GM21825 (cell line): Measurements from ENCODE around the gene EEIG1.

Source experiments
- ATAC-seq: cut with Tn5 transposase; IDR thresholded peaks from one replicate; pipeline ENCODE4 v1.9.1; 2021; ENCODE audit warnings: mild to moderate bottlenecking, moderate library complexity; ENCODE audit not compliant: unreplicated experiment

Gene EEIG1

GRCh38 chr9:127961155-127961490 is 19.7 kb downstream of the EEIG1 start:
- ATAC-seq, result no peak

DNA sequence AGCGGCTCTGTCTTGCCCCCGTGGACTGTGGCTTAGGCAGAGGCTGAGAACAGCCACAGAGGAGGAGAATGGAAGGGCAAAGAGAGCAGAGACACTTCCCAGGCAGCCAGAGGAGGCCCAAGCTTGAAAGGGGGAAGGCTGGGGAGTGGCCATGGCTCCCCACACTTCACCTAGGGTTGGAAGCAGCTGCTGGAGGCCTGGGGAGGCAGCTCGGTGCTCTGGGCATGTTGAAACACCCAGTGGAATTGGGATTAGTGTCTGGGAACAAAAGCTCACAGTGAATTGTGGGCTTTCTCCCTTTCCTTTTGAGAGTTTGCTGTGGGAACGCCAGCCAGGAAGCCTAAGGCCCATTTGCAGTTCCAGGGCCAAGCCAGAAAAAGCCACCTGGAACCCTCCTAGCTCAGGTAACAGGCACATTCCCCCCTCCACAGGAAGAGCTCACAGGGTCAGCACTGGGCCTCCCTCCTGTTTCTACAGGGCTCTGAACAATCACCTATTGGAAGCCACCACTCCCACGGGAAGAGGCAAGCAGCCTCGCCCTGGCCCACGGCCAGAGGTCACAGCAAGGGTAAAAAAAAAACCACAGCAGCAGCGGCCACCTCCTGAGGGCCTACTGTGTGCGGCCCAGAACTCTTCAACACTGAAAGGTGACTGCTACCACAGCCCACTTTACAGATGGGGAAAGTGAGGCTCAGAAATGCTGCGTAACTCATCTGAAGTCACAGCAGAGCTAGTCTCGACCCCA is 20.2 kb downstream of the EEIG1 start:
- ATAC-seq, result no peak

DNA sequence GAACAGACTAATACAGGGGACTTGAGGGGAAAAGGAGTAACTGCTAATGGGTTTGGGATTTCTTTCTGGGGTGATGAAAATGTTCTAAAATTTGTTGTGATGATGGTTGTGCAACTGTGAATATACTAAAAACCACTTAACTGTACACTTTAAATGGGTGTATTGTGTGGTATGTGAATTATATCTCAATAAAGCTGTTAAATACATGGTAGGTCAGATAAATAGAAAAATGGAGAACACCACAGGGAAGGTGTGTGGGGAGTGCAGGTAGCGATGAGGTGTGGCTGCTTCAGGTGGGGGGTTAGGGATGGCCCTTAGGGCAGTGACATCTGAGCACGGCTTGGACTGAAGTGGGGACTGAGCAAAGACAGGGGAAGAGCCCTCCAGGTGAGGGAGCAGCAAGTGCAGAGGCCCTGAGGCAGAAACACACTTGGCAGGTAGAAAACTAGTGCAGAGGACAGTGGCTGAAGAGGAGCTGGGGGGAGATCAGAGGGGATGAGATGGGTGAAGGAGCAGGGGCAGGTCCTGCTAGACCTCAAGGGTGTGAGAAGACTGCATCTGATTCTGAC is 20.9 kb downstream of the EEIG1 start:
- no peak for ATAC-seq

DNA sequence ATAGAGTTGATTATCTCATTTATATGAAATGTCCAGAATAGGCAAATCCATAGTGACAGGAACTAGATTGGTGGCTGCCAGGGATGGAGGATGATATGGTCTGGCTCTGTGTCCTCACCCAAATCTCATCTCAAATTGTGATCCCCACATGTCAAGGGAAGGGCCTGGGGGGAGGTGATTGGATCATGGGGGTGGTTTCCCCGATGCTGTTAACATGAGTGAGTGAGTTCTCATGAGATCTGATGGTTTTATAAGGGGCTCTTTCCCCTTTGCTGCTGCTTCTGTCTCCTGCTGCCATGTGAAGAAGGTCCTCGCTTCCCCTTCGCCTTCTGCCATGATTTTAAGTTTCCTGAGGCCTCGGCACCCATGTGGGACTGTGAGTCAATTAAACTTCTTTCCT is 21.4 kb downstream of the EEIG1 start:
- ATAC-seq, result no peak

DNA sequence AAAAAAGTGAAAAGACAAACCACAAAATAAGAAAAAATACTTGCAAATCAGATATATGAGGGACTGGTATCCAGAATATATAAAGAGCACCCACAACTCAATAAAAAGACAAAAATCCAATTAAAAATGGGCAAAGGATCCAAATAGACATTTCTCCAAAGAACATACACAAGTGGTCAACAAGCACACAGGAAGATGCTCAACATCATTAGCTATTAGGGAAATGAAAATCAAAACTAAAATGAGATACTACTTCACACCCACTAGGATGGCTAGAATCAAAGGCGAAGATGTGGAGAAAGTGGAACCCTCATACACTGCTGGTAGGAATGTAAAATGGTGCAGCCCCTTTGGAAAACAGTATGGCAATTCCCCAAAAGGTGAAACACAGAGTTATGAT is 22.1 kb downstream of the EEIG1 start:
- ATAC-seq, result no peak

DNA sequence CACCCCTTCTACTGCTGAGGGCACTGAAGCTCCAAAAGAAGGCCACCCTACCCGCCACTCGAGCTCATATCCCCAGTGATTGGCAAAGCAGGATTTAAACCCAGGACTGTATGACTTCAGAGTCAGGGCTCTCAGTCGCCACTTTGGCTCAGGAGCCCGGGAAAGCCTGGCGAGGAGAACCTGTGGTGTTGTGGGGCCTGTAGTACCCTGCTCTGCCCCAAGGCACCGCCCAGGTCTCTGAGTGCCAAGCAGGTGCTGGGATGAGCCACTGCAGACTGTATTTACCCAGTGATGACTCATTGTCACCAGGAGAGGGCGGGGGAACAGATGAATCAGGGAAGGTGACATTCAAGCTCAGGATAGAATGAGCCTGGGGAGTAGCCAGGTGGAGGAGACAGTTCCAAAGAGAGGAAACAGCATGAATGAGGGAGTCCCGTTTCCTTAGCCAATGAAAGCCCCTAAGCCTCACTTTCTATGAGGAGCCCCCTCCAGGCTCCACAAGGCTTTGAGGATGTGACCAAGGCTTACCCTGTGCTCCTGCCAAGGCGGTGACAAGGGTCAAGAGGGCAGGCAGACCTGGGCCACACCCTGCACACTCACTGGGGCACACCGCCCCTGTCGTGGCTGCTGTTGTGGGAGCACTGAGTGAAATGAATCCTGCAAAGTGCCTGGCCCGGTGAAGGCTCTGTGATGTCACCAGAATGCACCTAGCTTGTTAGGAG is 25.3 kb downstream of the EEIG1 start:
- ATAC-seq, result no peak

DNA sequence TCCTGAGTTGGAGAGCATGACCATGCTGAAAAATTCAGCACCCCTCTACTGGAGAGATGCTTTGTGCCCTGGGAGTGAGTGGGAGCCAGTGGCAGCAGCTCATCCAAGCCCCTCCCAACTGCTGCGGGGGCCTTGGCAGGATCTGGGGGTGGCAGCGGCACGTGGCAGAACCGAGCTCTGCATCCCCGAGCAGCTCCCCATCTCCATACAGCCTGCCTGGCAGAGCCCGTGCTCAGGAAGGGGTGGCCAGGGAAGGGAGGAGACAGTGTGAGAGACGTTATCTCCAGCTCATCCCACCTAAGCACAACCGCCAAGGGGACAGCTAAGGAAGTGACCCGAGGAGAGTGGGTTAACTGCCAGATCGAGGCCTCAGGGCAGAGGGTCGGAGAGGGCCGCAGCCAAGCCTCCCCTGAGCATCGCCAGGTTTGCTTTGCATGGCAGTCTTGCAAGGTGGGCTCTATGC is 25.9 kb downstream of the EEIG1 start:
- ATAC-seq, result no peak

GRCh38 chr9:127953768-127954505 is 26.9 kb downstream of the EEIG1 start:
- ATAC-seq, result no peak

- ATAC-seq, result no peak
Measured at GRCh38 chr9:127953154-127953553, 27.6 kb downstream of the EEIG1 start.

DNA sequence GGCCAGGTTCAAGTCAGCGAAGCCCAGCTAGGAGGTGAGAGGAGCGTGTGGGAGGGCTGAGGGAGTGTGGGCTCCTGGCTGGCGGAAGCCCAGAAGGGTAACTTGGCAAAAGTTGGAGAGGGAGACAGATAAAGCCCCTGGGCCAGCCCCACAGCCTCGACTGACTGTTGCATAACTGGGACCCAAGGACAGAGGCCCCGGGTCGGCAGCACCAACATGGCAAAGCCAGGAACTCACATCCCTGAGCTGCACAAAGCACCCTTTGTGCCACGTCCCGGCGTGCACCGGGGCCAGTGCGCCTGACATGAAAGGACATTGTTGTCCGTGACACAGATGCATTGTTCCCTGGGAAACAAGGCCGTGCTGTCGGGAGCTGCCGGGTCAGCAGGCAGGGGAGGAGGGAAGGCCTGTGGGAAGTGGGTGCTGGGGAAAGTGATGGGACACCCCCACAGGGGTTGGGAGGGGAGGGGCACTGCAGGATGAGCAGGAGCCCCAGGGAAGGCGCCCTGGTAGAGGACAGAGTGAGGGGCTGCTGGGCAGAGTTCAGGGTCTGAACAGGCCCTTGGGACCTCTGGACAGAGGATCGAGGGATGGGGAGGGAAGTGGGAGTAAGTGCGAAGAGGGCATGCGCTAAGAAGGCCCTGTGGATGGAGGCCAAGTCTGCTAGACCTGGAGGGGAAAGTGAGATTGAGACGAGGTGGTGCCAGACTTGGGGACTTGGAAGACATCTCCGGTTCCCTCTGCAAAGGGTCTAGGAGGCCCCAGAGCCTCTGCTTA is 30.1 kb downstream of the EEIG1 start:
- ATAC-seq, result no peak

DNA sequence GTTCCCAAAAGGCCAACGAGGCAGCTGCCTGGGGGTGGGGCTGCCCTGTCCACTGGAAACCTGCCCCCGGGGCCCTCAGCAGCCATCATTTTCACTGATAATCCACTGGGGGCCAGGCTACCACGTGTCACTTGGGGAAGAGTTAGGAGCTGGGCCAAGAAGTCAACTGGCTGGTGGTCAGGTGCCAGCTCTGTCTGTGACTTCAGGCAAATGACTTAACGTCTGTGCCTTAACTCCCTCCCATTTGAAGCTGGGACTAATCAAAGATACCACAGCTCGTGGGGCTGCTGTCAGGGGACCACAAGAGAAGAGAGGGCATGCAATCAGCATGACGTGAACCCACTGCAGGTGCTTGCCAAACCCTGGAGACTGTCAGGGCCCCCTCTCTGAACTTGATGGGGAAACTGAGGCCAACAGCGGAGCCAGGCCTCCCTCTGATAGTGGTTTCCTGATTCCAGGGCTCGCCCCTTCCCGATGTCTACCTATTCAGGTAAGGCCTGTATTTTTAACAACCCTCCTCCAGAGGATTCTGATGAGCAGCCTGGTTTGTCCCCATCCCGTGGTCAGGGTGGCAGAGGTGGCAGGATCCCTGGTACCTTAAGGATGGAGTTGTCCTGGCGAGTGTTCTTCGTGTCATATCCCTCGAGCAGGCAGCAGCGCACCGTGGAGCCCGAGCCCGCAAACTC is 30.8 kb downstream of the EEIG1 start:
- ATAC-seq, result no peak

DNA sequence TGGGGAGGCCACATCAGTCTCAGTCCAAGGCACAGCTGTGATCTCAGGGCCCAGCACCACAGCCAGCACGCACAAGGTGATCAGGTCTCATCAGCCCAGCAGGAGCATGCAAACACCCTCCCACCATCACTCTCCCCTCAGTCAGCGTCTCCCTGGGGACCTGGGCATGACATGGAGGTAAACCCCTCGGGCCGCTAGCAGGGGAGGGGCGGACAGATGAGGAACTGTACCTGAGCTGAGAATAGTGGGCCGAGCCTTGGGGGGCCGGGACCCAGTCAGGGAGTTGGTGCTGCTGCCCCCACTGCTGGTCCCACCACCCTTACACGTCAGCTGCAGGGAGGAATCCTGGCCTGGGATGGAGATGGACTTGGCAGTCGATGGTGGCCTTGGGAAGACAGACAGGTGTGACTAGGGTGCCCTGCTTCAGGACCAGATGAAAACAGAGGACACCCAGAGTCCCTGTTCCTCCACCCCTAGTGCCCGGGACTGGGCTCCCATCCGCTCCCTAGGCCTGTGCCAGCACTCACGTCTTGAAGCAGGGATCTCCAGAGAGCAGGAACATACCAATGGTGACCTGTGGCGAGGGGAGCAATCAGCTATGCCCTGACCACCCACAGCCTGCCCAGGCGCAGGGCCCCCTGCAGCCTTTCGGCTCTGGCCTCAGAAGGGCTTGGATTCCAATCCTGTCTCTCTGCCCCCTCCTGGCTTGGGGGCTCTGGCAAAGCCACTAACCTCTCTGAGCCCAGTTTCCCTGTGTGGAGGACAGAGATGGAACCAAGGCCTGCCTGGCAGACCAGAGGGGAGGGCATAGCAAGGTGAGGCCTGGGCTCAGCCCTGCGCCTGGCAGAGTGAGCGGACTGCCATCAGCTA is 32.7 kb downstream of the EEIG1 start:
- no peak for ATAC-seq

DNA sequence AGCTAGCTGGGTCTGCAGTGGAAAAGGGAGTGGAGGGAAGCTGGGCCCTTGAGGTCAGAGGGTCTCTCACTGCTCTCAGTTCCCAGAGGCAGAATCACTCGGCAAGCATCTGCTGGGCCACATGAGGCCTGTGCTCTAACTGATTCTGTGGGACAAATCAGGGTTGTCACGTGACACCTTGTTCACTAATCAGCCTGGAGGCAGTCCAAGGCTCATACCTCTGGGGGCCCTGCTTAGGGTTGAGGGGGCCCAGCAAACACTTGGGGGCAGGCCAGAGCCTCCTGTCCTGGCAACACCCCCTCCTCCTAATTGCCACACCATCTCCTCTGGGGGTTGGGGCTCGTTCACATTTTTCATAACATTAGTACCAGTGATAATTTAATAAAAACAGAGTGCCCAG is 34.1 kb downstream of the EEIG1 start:
- no peak for ATAC-seq

GRCh38 chr9:127945942-127946341 is 34.8 kb downstream of the EEIG1 start:
- no peak for ATAC-seq

GRCh38 chr9:127945338-127945737 is 35.5 kb downstream of the EEIG1 start:
- ATAC-seq, result no peak

DNA sequence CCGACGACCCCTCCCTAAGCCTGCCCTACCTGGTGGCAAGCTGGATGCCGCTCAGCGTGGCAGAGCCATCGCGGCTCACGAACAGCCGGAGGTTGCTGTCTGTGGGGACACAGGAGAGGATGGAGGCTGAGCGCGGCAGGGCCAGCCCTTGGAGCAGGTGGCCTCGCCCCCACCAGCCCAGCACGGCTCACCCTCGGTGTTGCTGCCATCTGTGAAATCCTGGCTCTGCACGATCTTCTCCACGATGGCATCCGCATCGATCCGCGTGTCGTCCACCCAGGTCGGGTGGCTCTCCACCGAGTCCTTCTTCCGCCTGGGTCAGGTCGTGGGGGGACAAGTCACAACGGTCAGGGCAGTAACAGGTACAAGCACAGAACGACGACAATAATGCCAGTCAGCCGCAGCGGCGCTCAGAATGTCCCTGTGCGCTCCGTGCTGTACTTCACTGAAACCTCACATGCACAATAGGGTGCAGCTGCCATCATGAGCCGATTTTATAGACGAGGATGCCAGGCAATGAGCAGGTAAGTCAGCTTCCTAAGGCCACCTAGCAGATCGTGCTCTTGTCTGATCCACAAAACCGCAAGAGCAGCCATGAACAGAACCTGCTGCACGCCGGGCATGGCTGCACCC is 36.1 kb downstream of the EEIG1 start:
- ATAC-seq, result no peak

GRCh38 chr9:127943731-127944144 is 37.1 kb downstream of the EEIG1 start:
- peak; percentile 53 for ATAC-seq

GRCh38 chr9:127943011-127943662 is 37.7 kb downstream of the EEIG1 start:
- ATAC-seq, result no peak
